Measurements from ENCODE around the gene NDUFS7. TPM values are rescaled to one million over a fixed set of nuclear protein-coding genes. Genes with fewer than 3 reads are reported as not detected.

The NDUFS7 gene
- total and polyA plus RNA-seq, 7 donors, result 177 to 423 (median 294) TPM

DNA sequence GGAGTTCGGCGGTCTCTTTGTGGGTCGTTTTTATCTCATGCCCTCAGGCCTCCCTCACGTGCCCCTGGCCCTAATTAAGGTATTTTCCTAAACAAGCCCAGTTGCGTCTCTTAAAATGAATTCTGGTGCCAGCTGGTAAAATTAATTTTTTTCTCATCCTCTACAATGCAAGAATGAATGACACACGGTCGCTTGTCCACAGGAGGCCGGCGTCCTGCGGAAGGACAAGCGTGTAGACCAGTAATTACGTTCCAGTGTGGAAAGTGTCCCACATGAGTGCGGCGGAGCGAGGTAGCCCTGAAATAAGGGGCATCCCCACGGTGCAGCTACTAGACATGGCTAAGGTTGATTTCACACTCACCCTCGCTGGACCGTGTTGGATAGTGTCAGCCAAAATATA is 34.5 kb upstream of the NDUFS7 start:
- H3K9me3 ChIP-seq, result no peaks in the 10 kb centered on the region
- H3K4me3 ChIP-seq, result no peak overlapping the region
- H3K36me3 ChIP-seq (ENCODE audit: insufficient read depth in 1 of 2, low read depth in 1 of 2), result no peaks in the 10 kb centered on the region
- peaks cover 0 to 8% (median 0%) of the 10 kb centered on the region in 3 donors for H3K27me3 ChIP-seq (ENCODE audit: insufficient read depth in 3 of 3, low read length in 2 of 3)
- intact Hi-C loops (cut with DNase I), result no loop called here
- DNase-seq (no peak), ATAC-seq (no peak)
- H3K27ac ChIP-seq, result no peak overlapping the region
- H3K4me1 ChIP-seq, result no peaks in the 10 kb centered on the region
- TF ChIP-seq, protein P1, sequence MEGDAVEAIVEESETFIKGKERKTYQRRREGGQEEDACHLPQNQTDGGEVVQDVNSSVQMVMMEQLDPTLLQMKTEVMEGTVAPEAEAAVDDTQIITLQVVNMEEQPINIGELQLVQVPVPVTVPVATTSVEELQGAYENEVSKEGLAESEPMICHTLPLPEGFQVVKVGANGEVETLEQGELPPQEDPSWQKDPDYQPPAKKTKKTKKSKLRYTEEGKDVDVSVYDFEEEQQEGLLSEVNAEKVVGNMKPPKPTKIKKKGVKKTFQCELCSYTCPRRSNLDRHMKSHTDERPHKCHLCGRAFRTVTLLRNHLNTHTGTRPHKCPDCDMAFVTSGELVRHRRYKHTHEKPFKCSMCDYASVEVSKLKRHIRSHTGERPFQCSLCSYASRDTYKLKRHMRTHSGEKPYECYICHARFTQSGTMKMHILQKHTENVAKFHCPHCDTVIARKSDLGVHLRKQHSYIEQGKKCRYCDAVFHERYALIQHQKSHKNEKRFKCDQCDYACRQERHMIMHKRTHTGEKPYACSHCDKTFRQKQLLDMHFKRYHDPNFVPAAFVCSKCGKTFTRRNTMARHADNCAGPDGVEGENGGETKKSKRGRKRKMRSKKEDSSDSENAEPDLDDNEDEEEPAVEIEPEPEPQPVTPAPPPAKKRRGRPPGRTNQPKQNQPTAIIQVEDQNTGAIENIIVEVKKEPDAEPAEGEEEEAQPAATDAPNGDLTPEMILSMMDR (IDR thresholded peaks at IDR 0.05), result no peak
- 78 to 87% (median 79%) methylated on average over 18 of the region's 18 CpGs for WGBS, 3 donors

DNA sequence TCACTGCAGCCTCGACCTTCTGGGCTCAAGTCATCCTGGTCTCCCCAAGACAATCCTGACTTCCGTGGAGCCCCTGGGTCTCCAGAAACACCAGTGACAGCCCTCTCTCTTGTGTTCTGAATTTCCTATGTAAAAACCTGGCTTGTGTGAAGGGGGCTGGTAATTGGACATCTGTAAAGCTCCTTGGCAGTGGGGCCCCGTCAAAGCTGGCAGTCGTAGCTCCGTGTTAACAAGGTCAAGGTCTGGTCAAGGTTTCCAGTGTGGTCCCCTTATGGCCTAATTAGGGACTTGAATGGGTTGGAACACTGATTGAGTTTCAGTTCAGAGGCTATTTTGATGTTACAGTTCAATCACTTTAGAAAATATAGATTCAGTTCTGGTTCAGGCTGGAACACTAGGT is 32.8 kb upstream of the NDUFS7 start:
- Histone ChIP-seq H3K27ac (no peak overlapping the region), H3K4me3 (no peak overlapping the region), H3K36me3 (ENCODE audit: insufficient read depth in 1 of 2, low read depth in 1 of 2) (no peaks in the 10 kb centered on the region), H3K9me3 (no peaks in the 10 kb centered on the region), H3K4me1 (peaks cover 1% of the 10 kb centered on the region), H3K27me3 (ENCODE audit: insufficient read depth in 3 of 3, low read length in 2 of 3) (peaks cover 0 to 8% (median 0%) of the 10 kb centered on the region in 3 donors)
- ATAC-seq (no peak), DNase-seq (no peak)
- intact Hi-C loops (cut with DNase I), result loop anchor here in 1 of 2 donors (5.0 kb wide), 1 partner anchor 116 kb away; no protein-coding TSS in a partner anchor
- TF ChIP-seq, protein P1 (IDR thresholded peaks at IDR 0.05), result no peak
- 29 to 45% (median 33%) methylated on average over 5 of the region's 5 CpGs for WGBS, 3 donors

DNA sequence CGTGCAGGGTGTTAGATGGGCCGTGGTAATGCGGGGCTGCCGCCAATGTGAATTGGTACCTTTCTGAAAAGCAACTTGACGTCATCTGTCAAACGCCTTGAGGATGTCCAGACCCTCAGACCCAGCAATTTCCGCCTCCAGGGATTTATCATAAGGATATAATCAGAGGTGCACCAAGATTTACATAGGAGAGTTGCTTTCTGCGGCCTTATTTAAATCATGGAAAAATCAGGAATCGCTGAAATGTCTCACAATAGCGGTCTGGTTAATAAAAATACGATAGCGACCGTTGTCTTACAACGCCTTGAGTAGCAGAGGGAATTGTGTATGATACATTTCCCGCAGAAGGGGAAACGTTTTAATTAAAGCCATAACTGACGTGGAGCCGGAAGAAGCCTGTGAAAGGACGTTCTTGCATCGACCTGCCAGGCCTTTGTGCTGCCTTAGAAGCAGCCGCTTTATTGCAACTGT is 32.3 kb upstream of the NDUFS7 start:
- no peaks in the 10 kb centered on the region for H3K36me3 ChIP-seq (ENCODE audit: insufficient read depth in 1 of 2, low read depth in 1 of 2)
- peaks cover 0 to 4% (median 0%) of the 10 kb centered on the region in 3 donors for H3K27me3 ChIP-seq (ENCODE audit: insufficient read depth in 3 of 3, low read length in 2 of 3)
- no peak for DNase-seq
- no peak for ATAC-seq
- 83 to 86% (median 84%) methylated on average over 21 of the region's 21 CpGs for WGBS, 3 donors
- TF ChIP-seq, protein P1 (IDR thresholded peaks at IDR 0.05), result no peak
- H3K4me1 ChIP-seq, result peaks cover 7% of the 10 kb centered on the region
- H3K27ac ChIP-seq, result no peak overlapping the region
- intact Hi-C loops (cut with DNase I), result loop anchor here in 1 of 2 donors (5.0 kb wide), 1 partner anchor 116 kb away; no protein-coding TSS in a partner anchor
- no peaks in the 10 kb centered on the region for H3K9me3 ChIP-seq
- H3K4me3 ChIP-seq, result no peak overlapping the region

DNA sequence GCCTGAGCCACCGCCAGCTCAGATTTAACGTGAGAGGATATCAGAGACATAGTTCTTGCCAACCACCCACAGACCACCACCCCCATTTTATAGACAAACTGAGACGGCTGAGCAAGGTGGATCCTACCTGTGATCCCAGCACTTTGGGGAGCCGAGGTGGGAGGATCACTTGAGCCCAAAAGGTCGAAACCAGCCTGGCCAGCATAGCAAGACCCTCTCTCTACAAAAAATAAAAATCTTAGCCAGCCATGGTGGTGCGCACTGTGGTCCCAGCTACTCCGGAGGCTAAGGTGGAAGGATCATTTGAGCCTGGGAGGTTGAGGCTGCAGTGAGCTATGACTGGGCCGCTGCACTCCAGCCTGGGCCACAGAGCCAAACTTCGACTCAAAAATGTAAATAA is 30.6 kb upstream of the NDUFS7 start:
- no peak overlapping the region for H3K27ac ChIP-seq
- no peak overlapping the region for H3K4me3 ChIP-seq
- H3K4me1 ChIP-seq, result peaks cover 13% of the 10 kb centered on the region
- ATAC-seq, result no peak
- no peaks in the 10 kb centered on the region for H3K9me3 ChIP-seq
- H3K27me3 ChIP-seq (ENCODE audit: insufficient read depth in 3 of 3, low read length in 2 of 3), result no peaks in the 10 kb centered on the region
- TF ChIP-seq, protein P1 (IDR thresholded peaks at IDR 0.05), result no peak
- WGBS, 3 donors, result 92 to 95% (median 94%) methylated on average over 9 of the region's 9 CpGs
- intact Hi-C loops (cut with DNase I), result loop anchor here in 1 of 2 donors (5.0 kb wide), 1 partner anchor 114 kb away; no protein-coding TSS in a partner anchor
- DNase-seq, result no peak
- H3K36me3 ChIP-seq (ENCODE audit: insufficient read depth in 1 of 2, low read depth in 1 of 2), result peaks cover 0 to 16% of the 10 kb centered on the region in 2 donors

Data from psoas muscle (tissue), 8 donors.